GM23338 (cell line): ENCODE data around the gene ROR1. TPM values are rescaled to one million over a fixed set of nuclear protein-coding genes. Genes with fewer than 3 reads are reported as not detected.

Source experiments
- ATAC-seq: fragments of 200-7000 bp; cut with Tn5 transposase; 3 replicates; pipeline ENCODE4 v1.9.1; 2020
- DNase-seq: peaks from one replicate; pipeline ENCODE4 v3.0.0-alpha.2; 2015; ENCODE audit warnings: low spot score
- H2AFZ ChIP-seq: fragments of 200-600 bp; sonication (generic); 2 replicates; pipeline ENCODE4 v1.8.0; 2016; ENCODE audit warnings: antibody characterized with exemption, mild to moderate bottlenecking, moderate library complexity
- H3F3A ChIP-seq: fragments of 200-600 bp; sonication (generic); replicated peaks from 2 replicates; pipeline ENCODE4 v1.8.0; 2017; ENCODE audit warnings: antibody characterized with exemption, mixed run types, low read depth
- H3K27ac ChIP-seq: fragments of 200-600 bp; sonication (generic); 2 replicates; pipeline ENCODE4 v1.6.1; 2016; ENCODE audit warnings: low read depth
- H3K27me3 ChIP-seq: fragments of 200-600 bp; sonication (generic); 2 replicates; pipeline ENCODE4 v1.8.0; 2016; ENCODE audit warnings: mild to moderate bottlenecking, mixed run types, moderate library complexity; ENCODE audit not compliant: insufficient read depth
- H3K36me3 ChIP-seq: fragments of 200-600 bp; sonication (generic); 2 replicates; pipeline ENCODE4 v1.8.0; 2016; ENCODE audit warnings: mild to moderate bottlenecking; ENCODE audit not compliant: insufficient read depth
- H3K4me1 ChIP-seq: fragments of 200-600 bp; sonication (generic); 2 replicates; pipeline ENCODE4 v1.8.0; 2016; ENCODE audit warnings: mild to moderate bottlenecking, moderate library complexity; ENCODE audit not compliant: insufficient read depth
- H3K4me2 ChIP-seq: fragments of 200-600 bp; sonication (generic); 2 replicates; pipeline ENCODE4 v1.7.1; 2017; ENCODE audit warnings: mixed run types
- H3K4me3 ChIP-seq: fragments of 200-600 bp; sonication (generic); 2 replicates; pipeline ENCODE4 v1.6.1; 2016; ENCODE audit warnings: mixed run types
- H3K79me2 ChIP-seq: fragments of 200-600 bp; sonication (generic); replicated peaks from 2 replicates; pipeline ENCODE4 v1.8.0; 2017; ENCODE audit warnings: mild to moderate bottlenecking; ENCODE audit not compliant: insufficient read depth
- H3K9me2 ChIP-seq: fragments of 200-600 bp; sonication (generic); 2 replicates; pipeline ENCODE4 v1.8.0; 2017; ENCODE audit not compliant: insufficient read depth
- H4K20me1 ChIP-seq: fragments of 200-600 bp; sonication (generic); replicated peaks from 2 replicates; pipeline ENCODE4 v1.8.0; 2017; ENCODE audit warnings: mild to moderate bottlenecking; ENCODE audit not compliant: insufficient read depth
- H3K27ac Mint-ChIP-seq: 2 replicates; pipeline ENCODE4 v1.8.0; 2020; ENCODE audit warnings: inconsistent platforms, mild to moderate bottlenecking, moderate library complexity, mixed read lengths
- H3K27me3 Mint-ChIP-seq: 3 replicates; pipeline ENCODE4 v1.8.0; 2022; ENCODE audit warnings: low read depth, mild to moderate bottlenecking, moderate library complexity, mixed read lengths, inconsistent platforms; ENCODE audit not compliant: insufficient read depth, poor library complexity
- H3K36me3 Mint-ChIP-seq: 3 replicates; pipeline ENCODE4 v1.8.0; 2021; ENCODE audit warnings: low read depth, mild to moderate bottlenecking, inconsistent platforms, moderate library complexity, mixed read lengths
- H3K4me1 Mint-ChIP-seq: 3 replicates; pipeline ENCODE4 v1.8.0; 2020; ENCODE audit warnings: mild to moderate bottlenecking, inconsistent platforms, mixed read lengths
- H3K4me3 Mint-ChIP-seq: 3 replicates; pipeline ENCODE4 v1.8.0; 2021; ENCODE audit warnings: moderate library complexity, mild to moderate bottlenecking, inconsistent platforms, mixed read lengths
- H3K9me3 Mint-ChIP-seq: 3 replicates; pipeline ENCODE4 v1.8.0; 2020; ENCODE audit warnings: moderate library complexity, mild to moderate bottlenecking, inconsistent platforms, mixed read lengths
- CREB1 ChIP-seq: fragments of 250-450 bp; sonication (Bioruptor Pico); IDR thresholded peaks from 2 replicates; pipeline ENCODE4 v1.5.0; 2020; ENCODE audit warnings: low read depth, mild to moderate bottlenecking, moderate library complexity
- EZH2 ChIP-seq: fragments of 200-600 bp; sonication (generic); IDR thresholded peaks from one replicate; pipeline ENCODE4 v1.8.0; 2017; ENCODE audit warnings: antibody characterized with exemption, mild to moderate bottlenecking, low read depth; ENCODE audit not compliant: unreplicated experiment
- JUNB ChIP-seq: IDR thresholded peaks from one replicate; pipeline ENCODE4 v1.6.1; 2016; ENCODE audit warnings: antibody characterized with exemption; ENCODE audit not compliant: unreplicated experiment
- NANOG ChIP-seq: IDR thresholded peaks from 2 replicates; pipeline ENCODE4 v1.6.1; 2016; ENCODE audit warnings: antibody characterized with exemption, borderline replicate concordance
- POLR2AphosphoS5 ChIP-seq: IDR thresholded peaks from 2 replicates; pipeline ENCODE4 v1.6.1; 2016; ENCODE audit warnings: antibody characterized with exemption, low read depth
- STAT1 ChIP-seq: IDR thresholded peaks from one replicate; pipeline ENCODE4 v1.6.1; 2016; ENCODE audit warnings: antibody characterized with exemption; ENCODE audit not compliant: unreplicated experiment
- ZNF114 ChIP-seq: fragments of 250-450 bp; sonication (Bioruptor Pico); IDR thresholded peaks from 2 replicates; pipeline ENCODE4 v1.5.0; 2020; ENCODE audit warnings: mild to moderate bottlenecking, moderate library complexity
- polyA plus RNA-seq: library from polyadenylated mRNA; unstranded; fragments of >200 nt; fragmentation: Nextera tagmentation; extraction: Ambion mirVana; gene quantifications from 2 replicates; pipeline ENCODE4 v1.2.1, GENCODE V29; 2016
- total RNA-seq: library from RNA; depleted of rRNA; stranded (reverse); fragments of >200 nt; shearing (Covaris generic); gene quantifications from 2 replicates; pipeline ENCODE4 v1.2.3, GENCODE V29; 2014
- TF ChIP-seq, protein P1 (sequence below): IDR thresholded peaks from one replicate; pipeline ENCODE4 v1.6.1; 2018; ENCODE audit warnings: antibody characterized with exemption; ENCODE audit not compliant: unreplicated experiment
- TF ChIP-seq, protein P2 (sequence below), 2 experiments: fragments of 200-600 bp in 1 of 2; sonication (generic) in 1 of 2; conservative IDR thresholded peaks; 2 replicates each; pipeline versions ENCODE4 v1.5.1 to v1.6.1; 2016 to 2017; ENCODE audit warnings: antibody characterized with exemption in 2 of 2, low read depth in 2 of 2, mild to moderate bottlenecking in 2 of 2, moderate library complexity in 1 of 2
- TF ChIP-seq, protein P3 (sequence below): fragments of 250-450 bp; sonication (Bioruptor Pico); IDR thresholded peaks from 2 replicates; pipeline ENCODE4 v1.5.0; 2020; ENCODE audit warnings: mild to moderate bottlenecking, moderate library complexity

Gene ROR1
- total and polyA plus RNA-seq, 2 experiments from 2014 or later = 59.7 to 96.0 TPM

DNA sequence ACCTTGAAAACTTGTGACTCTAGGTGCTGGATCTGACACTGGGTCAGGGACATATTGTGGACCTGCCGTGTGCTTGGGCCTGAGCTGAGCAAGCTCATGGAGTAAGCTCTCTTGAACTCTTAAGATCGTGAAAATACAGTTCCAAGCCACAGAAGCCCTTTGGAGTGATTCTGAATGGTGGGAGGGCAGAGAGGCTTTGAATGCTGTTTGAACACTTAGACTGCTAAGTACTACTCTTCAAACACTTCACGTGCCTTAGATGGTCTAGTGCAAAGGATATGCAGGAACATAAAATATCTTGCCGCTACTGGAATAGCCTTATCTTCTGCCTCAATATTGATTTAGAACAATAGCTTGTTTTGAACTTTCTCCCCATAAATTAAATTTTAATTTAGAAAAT is 21.6 kb downstream of the ROR1 start (continued):
- TF ChIP-seq, protein P1, sequence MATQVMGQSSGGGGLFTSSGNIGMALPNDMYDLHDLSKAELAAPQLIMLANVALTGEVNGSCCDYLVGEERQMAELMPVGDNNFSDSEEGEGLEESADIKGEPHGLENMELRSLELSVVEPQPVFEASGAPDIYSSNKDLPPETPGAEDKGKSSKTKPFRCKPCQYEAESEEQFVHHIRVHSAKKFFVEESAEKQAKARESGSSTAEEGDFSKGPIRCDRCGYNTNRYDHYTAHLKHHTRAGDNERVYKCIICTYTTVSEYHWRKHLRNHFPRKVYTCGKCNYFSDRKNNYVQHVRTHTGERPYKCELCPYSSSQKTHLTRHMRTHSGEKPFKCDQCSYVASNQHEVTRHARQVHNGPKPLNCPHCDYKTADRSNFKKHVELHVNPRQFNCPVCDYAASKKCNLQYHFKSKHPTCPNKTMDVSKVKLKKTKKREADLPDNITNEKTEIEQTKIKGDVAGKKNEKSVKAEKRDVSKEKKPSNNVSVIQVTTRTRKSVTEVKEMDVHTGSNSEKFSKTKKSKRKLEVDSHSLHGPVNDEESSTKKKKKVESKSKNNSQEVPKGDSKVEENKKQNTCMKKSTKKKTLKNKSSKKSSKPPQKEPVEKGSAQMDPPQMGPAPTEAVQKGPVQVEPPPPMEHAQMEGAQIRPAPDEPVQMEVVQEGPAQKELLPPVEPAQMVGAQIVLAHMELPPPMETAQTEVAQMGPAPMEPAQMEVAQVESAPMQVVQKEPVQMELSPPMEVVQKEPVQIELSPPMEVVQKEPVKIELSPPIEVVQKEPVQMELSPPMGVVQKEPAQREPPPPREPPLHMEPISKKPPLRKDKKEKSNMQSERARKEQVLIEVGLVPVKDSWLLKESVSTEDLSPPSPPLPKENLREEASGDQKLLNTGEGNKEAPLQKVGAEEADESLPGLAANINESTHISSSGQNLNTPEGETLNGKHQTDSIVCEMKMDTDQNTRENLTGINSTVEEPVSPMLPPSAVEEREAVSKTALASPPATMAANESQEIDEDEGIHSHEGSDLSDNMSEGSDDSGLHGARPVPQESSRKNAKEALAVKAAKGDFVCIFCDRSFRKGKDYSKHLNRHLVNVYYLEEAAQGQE = no peak
- TF ChIP-seq CREB1 (CRISPR knock-in tag) = no peak
- no peak for TF ChIP-seq EZH2
- TF ChIP-seq STAT1 = no peak
- no peak for TF ChIP-seq NANOG
- TF ChIP-seq, protein P2, sequence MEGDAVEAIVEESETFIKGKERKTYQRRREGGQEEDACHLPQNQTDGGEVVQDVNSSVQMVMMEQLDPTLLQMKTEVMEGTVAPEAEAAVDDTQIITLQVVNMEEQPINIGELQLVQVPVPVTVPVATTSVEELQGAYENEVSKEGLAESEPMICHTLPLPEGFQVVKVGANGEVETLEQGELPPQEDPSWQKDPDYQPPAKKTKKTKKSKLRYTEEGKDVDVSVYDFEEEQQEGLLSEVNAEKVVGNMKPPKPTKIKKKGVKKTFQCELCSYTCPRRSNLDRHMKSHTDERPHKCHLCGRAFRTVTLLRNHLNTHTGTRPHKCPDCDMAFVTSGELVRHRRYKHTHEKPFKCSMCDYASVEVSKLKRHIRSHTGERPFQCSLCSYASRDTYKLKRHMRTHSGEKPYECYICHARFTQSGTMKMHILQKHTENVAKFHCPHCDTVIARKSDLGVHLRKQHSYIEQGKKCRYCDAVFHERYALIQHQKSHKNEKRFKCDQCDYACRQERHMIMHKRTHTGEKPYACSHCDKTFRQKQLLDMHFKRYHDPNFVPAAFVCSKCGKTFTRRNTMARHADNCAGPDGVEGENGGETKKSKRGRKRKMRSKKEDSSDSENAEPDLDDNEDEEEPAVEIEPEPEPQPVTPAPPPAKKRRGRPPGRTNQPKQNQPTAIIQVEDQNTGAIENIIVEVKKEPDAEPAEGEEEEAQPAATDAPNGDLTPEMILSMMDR (conservative IDR thresholded peaks at IDR 0.05; ENCODE audit: low read depth in 2 of 2) = no peak
- TF ChIP-seq JUNB = no peak
- TF ChIP-seq ZNF114 (CRISPR knock-in tag) = no peak

DNA sequence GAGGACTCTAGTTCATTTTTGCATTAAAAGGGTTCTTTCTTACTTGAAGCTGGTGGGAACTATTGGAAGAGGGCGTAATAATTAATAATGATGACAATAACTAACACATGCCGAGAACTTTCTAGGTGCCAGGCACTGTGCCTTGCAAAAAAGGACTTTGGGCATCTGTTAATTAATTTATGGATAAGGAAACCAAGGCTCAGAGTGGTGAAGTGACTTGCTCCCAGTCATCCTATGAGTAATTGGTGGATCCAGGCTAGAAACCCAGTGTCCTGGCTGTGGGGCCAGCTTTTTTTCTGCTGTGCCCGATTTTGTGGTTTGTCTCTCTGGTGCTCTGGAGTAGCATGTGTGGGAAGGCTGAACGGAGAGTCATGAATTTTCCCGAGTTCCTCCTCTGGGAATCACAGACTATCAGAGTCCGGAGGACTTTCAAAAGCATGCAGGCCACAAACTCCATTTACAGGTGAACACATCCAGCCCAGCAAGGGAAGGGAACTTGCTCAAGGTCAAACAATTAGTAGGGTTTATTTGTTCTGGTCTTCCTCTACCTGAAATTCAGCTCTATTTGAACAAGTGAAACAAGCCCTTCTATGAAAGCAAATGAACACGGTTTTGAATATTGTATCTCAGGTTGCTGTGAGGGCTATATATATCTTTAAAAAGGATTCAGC is 23.4 kb downstream of the ROR1 start:
- peaks cover 19% of the 10 kb centered on the region for H4K20me1 ChIP-seq
- DNase-seq (no peak), ATAC-seq (no peak)
- 0 out of 2 replicates have a peak, but pooled peaks cover 3% of the 10 kb centered on the region for H3F3A ChIP-seq
- H3K36me3 Mint-ChIP-seq = peaks cover 5% of the 10 kb centered on the region; the same call in 2 of the 3 replicates
- peaks cover 17% of the 10 kb centered on the region for H3K27me3 Mint-ChIP-seq
- H3K27ac Mint-ChIP-seq = peak overlapping the region; percentile 54; the same call in 1 of the 2 replicates
- H3K4me3 Mint-ChIP-seq = no peak overlapping the region; the same call in 2 of the 3 replicates
- H3K4me1 ChIP-seq = peaks cover 96% of the 10 kb centered on the region
- H3K9me3 Mint-ChIP-seq = no peaks in the 10 kb centered on the region
- H3K27ac ChIP-seq = peak overlapping the region; percentile 12; the same call in 1 of the 2 replicates
- no peak overlapping the region for H3K4me3 ChIP-seq
- peak overlapping the region; percentile 39 for H3K4me2 ChIP-seq
- H2AFZ ChIP-seq = no peak overlapping the region
- peaks cover 95% of the 10 kb centered on the region for H3K4me1 Mint-ChIP-seq
- H3K79me2 ChIP-seq = peaks cover 100% of the 10 kb centered on the region
- no peaks in the 10 kb centered on the region for H3K27me3 ChIP-seq
- no peaks in the 10 kb centered on the region for H3K36me3 ChIP-seq
- H3K9me2 ChIP-seq = no peaks in the 10 kb centered on the region
- TF ChIP-seq STAT1 = no peak
- no peak for TF ChIP-seq CREB1 (CRISPR knock-in tag)
- TF ChIP-seq, protein P2 (conservative IDR thresholded peaks at IDR 0.05; ENCODE audit: low read depth in 2 of 2) = no peak
- TF ChIP-seq, protein P3, sequence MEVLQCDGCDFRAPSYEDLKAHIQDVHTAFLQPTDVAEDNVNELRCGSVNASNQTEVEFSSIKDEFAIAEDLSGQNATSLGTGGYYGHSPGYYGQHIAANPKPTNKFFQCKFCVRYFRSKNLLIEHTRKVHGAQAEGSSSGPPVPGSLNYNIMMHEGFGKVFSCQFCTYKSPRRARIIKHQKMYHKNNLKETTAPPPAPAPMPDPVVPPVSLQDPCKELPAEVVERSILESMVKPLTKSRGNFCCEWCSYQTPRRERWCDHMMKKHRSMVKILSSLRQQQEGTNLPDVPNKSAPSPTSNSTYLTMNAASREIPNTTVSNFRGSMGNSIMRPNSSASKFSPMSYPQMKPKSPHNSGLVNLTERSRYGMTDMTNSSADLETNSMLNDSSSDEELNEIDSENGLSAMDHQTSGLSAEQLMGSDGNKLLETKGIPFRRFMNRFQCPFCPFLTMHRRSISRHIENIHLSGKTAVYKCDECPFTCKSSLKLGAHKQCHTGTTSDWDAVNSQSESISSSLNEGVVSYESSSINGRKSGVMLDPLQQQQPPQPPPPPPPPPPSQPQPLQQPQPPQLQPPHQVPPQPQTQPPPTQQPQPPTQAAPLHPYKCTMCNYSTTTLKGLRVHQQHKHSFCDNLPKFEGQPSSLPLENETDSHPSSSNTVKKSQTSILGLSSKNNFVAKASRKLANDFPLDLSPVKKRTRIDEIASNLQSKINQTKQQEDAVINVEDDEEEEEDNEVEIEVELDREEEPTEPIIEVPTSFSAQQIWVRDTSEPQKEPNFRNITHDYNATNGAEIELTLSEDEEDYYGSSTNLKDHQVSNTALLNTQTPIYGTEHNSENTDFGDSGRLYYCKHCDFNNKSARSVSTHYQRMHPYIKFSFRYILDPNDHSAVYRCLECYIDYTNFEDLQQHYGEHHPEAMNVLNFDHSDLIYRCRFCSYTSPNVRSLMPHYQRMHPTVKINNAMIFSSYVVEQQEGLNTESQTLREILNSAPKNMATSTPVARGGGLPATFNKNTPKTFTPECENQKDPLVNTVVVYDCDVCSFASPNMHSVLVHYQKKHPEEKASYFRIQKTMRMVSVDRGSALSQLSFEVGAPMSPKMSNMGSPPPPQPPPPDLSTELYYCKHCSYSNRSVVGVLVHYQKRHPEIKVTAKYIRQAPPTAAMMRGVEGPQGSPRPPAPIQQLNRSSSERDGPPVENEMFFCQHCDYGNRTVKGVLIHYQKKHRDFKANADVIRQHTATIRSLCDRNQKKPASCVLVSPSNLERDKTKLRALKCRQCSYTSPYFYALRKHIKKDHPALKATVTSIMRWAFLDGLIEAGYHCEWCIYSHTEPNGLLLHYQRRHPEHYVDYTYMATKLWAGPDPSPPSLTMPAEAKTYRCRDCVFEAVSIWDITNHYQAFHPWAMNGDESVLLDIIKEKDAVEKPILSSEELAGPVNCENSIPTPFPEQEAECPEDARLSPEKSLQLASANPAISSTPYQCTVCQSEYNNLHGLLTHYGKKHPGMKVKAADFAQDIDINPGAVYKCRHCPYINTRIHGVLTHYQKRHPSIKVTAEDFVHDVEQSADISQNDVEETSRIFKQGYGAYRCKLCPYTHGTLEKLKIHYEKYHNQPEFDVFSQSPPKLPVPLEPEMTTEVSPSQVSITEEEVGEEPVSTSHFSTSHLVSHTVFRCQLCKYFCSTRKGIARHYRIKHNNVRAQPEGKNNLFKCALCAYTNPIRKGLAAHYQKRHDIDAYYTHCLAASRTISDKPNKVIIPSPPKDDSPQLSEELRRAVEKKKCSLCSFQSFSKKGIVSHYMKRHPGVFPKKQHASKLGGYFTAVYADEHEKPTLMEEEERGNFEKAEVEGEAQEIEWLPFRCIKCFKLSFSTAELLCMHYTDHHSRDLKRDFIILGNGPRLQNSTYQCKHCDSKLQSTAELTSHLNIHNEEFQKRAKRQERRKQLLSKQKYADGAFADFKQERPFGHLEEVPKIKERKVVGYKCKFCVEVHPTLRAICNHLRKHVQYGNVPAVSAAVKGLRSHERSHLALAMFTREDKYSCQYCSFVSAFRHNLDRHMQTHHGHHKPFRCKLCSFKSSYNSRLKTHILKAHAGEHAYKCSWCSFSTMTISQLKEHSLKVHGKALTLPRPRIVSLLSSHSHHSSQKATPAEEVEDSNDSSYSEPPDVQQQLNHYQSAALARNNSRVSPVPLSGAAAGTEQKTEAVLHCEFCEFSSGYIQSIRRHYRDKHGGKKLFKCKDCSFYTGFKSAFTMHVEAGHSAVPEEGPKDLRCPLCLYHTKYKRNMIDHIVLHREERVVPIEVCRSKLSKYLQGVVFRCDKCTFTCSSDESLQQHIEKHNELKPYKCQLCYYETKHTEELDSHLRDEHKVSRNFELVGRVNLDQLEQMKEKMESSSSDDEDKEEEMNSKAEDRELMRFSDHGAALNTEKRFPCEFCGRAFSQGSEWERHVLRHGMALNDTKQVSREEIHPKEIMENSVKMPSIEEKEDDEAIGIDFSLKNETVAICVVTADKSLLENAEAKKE (CRISPR knock-in tag) = no peak
- TF ChIP-seq ZNF114 (CRISPR knock-in tag) = no peak
- no peak for TF ChIP-seq JUNB
- no peak for TF ChIP-seq POLR2AphosphoS5
